Measurements from ENCODE around the gene GSTA3. TPM values are rescaled to one million over a fixed set of nuclear protein-coding genes. Genes with fewer than 3 reads are reported as not detected.
"Not testable (repeated sequence)": the region's sequence is repeated elsewhere in the genome, so short reads cannot be mapped to it uniquely, and the experiment has no call there.

Gene GSTA3
- 2.1 TPM for total RNA-seq
- long read RNA-seq, partial matches to known transcripts, result 1 of 2 reads
- long read RNA-seq, other reads (novel, unspliced or antisense), result 1 of 2 reads

- H3K27me3 ChIP-seq (ENCODE audit: low read depth), result no peaks in the 10 kb centered on the region
- no peaks in the 10 kb centered on the region for H3K36me3 ChIP-seq
- DNase-seq, result no peak
- intact Hi-C loops (cut with DNase I), result no loop called here
- H3K4me3 ChIP-seq, result no peak within 1 kb of the TSS
- ATAC-seq, result no peak
- H3K4me1 ChIP-seq, result no peaks in the 10 kb centered on the region
- TF ChIP-seq CTCF (IDR thresholded peaks at IDR 0.05), result no peak
- H3K9me3 ChIP-seq, result no peaks in the 10 kb centered on the region
- no peak within 1 kb of the TSS for H3K27ac ChIP-seq
Measured at GRCh38 chr6:52909531-52909930, at the start of gene GSTA3. Gene GSTA3 (minus strand): TSS chr6:52909698. CDS start chr6:52905834, 3,864 bp downstream.

- ATAC-seq, result no peak
- no peak overlapping the region for H3K27ac ChIP-seq
- no peaks in the 10 kb centered on the region for H3K4me1 ChIP-seq
- TF ChIP-seq CTCF (IDR thresholded peaks at IDR 0.05), result no peak
- H3K27me3 ChIP-seq (ENCODE audit: low read depth), result no peaks in the 10 kb centered on the region
- intact Hi-C loops (cut with DNase I), result no loop called here
- no peaks in the 10 kb centered on the region for H3K9me3 ChIP-seq
- no peak for DNase-seq
- no peaks in the 10 kb centered on the region for H3K36me3 ChIP-seq
- H3K4me3 ChIP-seq, result no peak overlapping the region
Measured at GRCh38 chr6:52958546-52959255, 49.2 kb upstream of the GSTA3 start.

- H3K4me3 ChIP-seq, result no peak overlapping the region
- no peak for DNase-seq
- H3K27me3 ChIP-seq (ENCODE audit: low read depth), result no peaks in the 10 kb centered on the region
- no peaks in the 10 kb centered on the region for H3K36me3 ChIP-seq
- H3K9me3 ChIP-seq, result no peaks in the 10 kb centered on the region
- ATAC-seq, result no peak
- no peak for TF ChIP-seq CTCF (IDR thresholded peaks at IDR 0.05)
- intact Hi-C loops (cut with DNase I), result no loop called here
- H3K27ac ChIP-seq, result no peak overlapping the region
- no peaks in the 10 kb centered on the region for H3K4me1 ChIP-seq
Measured at GRCh38 chr6:52955871-52956270, 46.4 kb upstream of the GSTA3 start.

GRCh38 chr6:52953911-52954839 lies 44.7 kb upstream of the GSTA3 start:
- no peak for TF ChIP-seq CTCF (IDR thresholded peaks at IDR 0.05)
- ATAC-seq (no peak), DNase-seq (no peak)
- Histone ChIP-seq H3K4me3 (no peak overlapping the region), H3K9me3 (no peaks in the 10 kb centered on the region), H3K27ac (no peak overlapping the region), H3K27me3 (ENCODE audit: low read depth) (no peaks in the 10 kb centered on the region), H3K4me1 (no peaks in the 10 kb centered on the region), H3K36me3 (no peaks in the 10 kb centered on the region)
- intact Hi-C loops (cut with DNase I), result no loop called here

- Histone ChIP-seq H3K27ac (no peak overlapping the region), H3K9me3 (no peaks in the 10 kb centered on the region), H3K4me3 (no peak overlapping the region), H3K4me1 (no peaks in the 10 kb centered on the region), H3K36me3 (no peaks in the 10 kb centered on the region), H3K27me3 (ENCODE audit: low read depth) (no peaks in the 10 kb centered on the region)
- DNase-seq (no peak), ATAC-seq (no peak)
- intact Hi-C loops (cut with DNase I), result no loop called here
- TF ChIP-seq CTCF (IDR thresholded peaks at IDR 0.05), result no peak
Measured at GRCh38 chr6:52946306-52946705, 36.8 kb upstream of the GSTA3 start.

- H3K4me1 ChIP-seq; intact Hi-C loops (cut with DNase I); H3K27me3 ChIP-seq (ENCODE audit: low read depth); ATAC-seq; DNase-seq; H3K4me3 ChIP-seq; H3K9me3 ChIP-seq; H3K36me3 ChIP-seq; H3K27ac ChIP-seq: not testable (repeated sequence)
Measured at GRCh38 chr6:52942821-52943220, 33.3 kb upstream of the GSTA3 start.

Data from lower lobe of right lung (tissue), 2 donors.